Effector memory CD8-positive, alpha-beta T cell (primary cell): ENCODE measurements around the gene LRP1B.

Source experiments
- ATAC-seq: fragments of 150-1000 bp; cut with Tn5 transposase; replicated peaks from 2 replicates; pipeline ENCODE4 v1.10.0; 2021; ENCODE audit warnings: mild to moderate bottlenecking, moderate library complexity
- DNase-seq, 3 experiments: peaks; one replicate each; pipeline ENCODE4 v3.0.0; 2021
- H3K27ac Mint-ChIP-seq, 2 donors: one replicate each; pipeline ENCODE4 v1.8.0; 2022; ENCODE audit warnings: mild to moderate bottlenecking in 2 of 2, mixed read lengths in 2 of 2, moderate library complexity in 2 of 2
- H3K27me3 Mint-ChIP-seq, 2 donors: one replicate each; pipeline ENCODE4 v1.8.0; 2022; ENCODE audit warnings: mixed read lengths in 2 of 2
- H3K36me3 Mint-ChIP-seq: one replicate; pipeline ENCODE4 v1.8.0; 2022; ENCODE audit warnings: mild to moderate bottlenecking, moderate library complexity, mixed read lengths; ENCODE audit not compliant: insufficient read depth
- H3K4me1 Mint-ChIP-seq, 2 donors: one replicate each; pipeline ENCODE4 v1.8.0; 2022; ENCODE audit warnings: low read depth in 2 of 2, mixed read lengths in 2 of 2
- H3K4me3 Mint-ChIP-seq, 2 donors: one replicate each; pipeline ENCODE4 v1.8.0; 2022; ENCODE audit warnings: mild to moderate bottlenecking in 2 of 2, mixed read lengths in 2 of 2, moderate library complexity in 2 of 2
- H3K9me3 Mint-ChIP-seq, 2 donors: one replicate each; pipeline ENCODE4 v1.8.0; 2022; ENCODE audit warnings: mixed read lengths in 2 of 2

The LRP1B gene

GRCh38 chr2:141676139-141676538, 454.7 kb downstream of the LRP1B start:
- no peak for DNase-seq
- H3K4me3 Mint-ChIP-seq, result no peak overlapping the region
- peaks cover 6 to 8% of the 10 kb centered on the region in 2 donors for H3K9me3 Mint-ChIP-seq
- H3K36me3 Mint-ChIP-seq, result no peaks in the 10 kb centered on the region
- H3K4me1 Mint-ChIP-seq, result no peaks in the 10 kb centered on the region
- no peaks in the 10 kb centered on the region for H3K27me3 Mint-ChIP-seq
- ATAC-seq, result no peak
- H3K27ac Mint-ChIP-seq, result no peak overlapping the region

DNA sequence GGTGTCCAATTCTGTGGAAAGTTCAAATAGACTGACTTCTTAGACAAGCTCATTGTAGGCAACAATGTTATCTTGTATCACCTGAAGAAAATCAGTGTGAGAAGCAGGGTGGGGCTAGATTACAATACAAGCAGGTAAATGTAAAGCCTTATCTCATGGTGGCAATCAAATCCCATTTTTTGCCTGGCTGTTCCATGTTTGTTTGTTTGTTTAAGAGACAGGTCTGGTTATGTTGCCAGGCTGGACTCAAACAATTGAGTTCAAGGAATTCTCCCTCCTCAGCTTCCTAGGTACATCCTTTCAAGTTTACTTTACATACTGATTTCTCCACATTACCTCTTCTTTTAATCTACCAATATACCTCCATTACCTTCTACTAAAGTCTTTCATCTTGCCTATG, 464.6 kb downstream of the LRP1B start:
- H3K36me3 Mint-ChIP-seq, result peaks cover 3% of the 10 kb centered on the region
- H3K4me3 Mint-ChIP-seq, result no peak overlapping the region
- ATAC-seq, result no peak

DNA sequence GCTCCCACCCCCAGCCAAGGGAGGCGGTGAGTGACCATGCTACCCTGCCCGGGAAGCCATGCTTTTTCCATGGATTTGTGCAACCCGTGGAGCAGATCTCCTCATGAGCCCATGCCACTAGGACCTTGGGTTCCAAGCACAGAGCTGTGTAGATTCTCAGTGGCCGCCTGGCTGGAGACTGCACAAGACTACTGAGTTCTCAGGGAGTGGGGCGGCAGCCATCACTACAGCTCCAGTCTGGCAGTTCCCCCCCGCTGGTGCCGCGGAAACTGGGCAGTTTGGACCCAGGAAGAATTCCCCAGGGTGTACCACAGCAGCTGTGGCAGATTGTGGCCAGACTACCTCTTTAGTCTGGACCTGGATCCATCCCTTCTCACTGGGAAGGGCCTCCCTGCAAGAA, 470.6 kb downstream of the LRP1B start:
- no peak overlapping the region for H3K4me3 Mint-ChIP-seq
- H3K4me1 Mint-ChIP-seq, result no peaks in the 10 kb centered on the region
- H3K36me3 Mint-ChIP-seq, result no peaks in the 10 kb centered on the region
- H3K27me3 Mint-ChIP-seq, result no peaks in the 10 kb centered on the region
- no peak overlapping the region for H3K27ac Mint-ChIP-seq
- H3K9me3 Mint-ChIP-seq, result peaks cover 16 to 27% of the 10 kb centered on the region in 2 donors
- DNase-seq (no peak), ATAC-seq (no peak)

More for the DNA sequence above, 464.6 kb downstream of the LRP1B start:
- DNase-seq, result no peak
- H3K4me1 Mint-ChIP-seq, result no peaks in the 10 kb centered on the region
- H3K27ac Mint-ChIP-seq, result no peak overlapping the region
- no peaks in the 10 kb centered on the region for H3K27me3 Mint-ChIP-seq
- peaks cover 16 to 20% of the 10 kb centered on the region in 2 donors for H3K9me3 Mint-ChIP-seq

DNA sequence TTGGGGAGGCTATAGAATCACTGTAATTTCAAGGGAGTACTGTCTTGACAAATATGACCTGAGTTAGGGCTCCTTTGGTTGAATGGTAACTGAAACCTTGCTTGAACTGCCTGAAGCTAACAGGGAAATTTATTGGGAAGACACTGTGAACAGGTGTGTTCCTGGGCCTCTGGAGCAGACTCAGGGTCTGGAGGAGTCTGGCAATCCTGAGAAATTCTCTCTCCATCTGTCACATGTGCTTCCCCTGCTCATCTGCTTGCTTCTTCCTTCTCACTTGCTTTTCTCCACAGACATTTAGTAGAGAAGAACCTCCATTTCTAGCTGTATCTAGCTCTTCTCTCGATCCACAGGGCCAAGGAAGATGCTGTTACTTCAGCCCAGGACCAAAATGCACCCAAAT, 476.5 kb downstream of the LRP1B start:
- Mint-ChIP-seq H3K9me3 (peaks cover 6 to 15% of the 10 kb centered on the region in 2 donors), H3K36me3 (no peaks in the 10 kb centered on the region), H3K27me3 (no peaks in the 10 kb centered on the region), H3K4me1 (no peaks in the 10 kb centered on the region), H3K4me3 (no peak overlapping the region), H3K27ac (no peak overlapping the region)
- ATAC-seq (no peak), DNase-seq (no peak)

GRCh38 chr2:141653184-141653583, 477.6 kb downstream of the LRP1B start:
- Mint-ChIP-seq H3K36me3 (no peaks in the 10 kb centered on the region), H3K4me1 (no peaks in the 10 kb centered on the region), H3K27me3 (no peaks in the 10 kb centered on the region), H3K9me3 (peaks cover 6 to 14% of the 10 kb centered on the region in 2 donors), H3K27ac (no peak overlapping the region), H3K4me3 (no peak overlapping the region)
- DNase-seq (no peak), ATAC-seq (no peak)

DNA sequence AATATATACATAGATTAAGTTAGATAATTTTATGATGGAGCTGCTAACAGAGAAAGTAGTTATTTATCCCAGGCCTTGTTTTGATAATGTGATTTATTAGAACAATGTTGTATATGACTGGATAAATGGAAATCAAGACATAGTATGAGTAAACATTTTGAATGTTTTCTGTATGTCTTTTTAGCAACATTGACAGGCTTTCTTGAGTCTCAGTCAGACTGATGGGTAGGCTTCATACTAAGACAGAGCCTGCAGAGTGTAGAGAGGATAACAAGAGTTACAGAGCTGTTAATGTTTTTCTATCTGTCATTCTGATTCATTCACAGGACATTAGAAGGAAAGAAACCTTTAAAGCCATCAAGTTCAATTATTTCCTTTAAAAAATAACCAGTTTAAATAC, 478.5 kb downstream of the LRP1B start:
- Mint-ChIP-seq H3K27me3 (no peaks in the 10 kb centered on the region), H3K4me1 (no peaks in the 10 kb centered on the region), H3K36me3 (no peaks in the 10 kb centered on the region), H3K4me3 (no peak overlapping the region), H3K27ac (no peak overlapping the region), H3K9me3 (peaks cover 6 to 14% of the 10 kb centered on the region in 2 donors)
- ATAC-seq, result no peak
- no peak for DNase-seq

DNA sequence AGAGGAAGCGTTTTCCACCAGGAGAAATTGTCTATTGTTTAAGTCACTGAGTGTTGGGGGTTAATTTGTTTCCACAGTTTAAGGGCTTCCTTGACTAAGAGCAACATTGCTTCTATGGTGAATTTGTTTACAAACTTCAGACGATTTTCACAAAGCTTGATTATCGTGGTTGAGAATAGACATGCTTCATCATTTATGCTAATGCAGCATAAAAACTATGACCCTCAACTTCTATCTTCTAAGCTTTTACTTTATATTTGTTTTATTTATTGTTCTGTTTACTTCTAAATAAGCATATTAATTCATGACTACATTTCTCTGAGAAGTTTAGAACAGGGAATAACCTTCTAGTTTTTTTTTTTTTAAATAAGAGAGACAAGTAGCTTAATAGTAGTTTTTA, 483.5 kb downstream of the LRP1B start:
- ATAC-seq (no peak), DNase-seq (no peak)
- Mint-ChIP-seq H3K4me3 (no peak overlapping the region), H3K27ac (no peak overlapping the region), H3K9me3 (peaks cover 15 to 32% of the 10 kb centered on the region in 2 donors), H3K27me3 (no peaks in the 10 kb centered on the region), H3K36me3 (no peaks in the 10 kb centered on the region), H3K4me1 (no peaks in the 10 kb centered on the region)

DNA sequence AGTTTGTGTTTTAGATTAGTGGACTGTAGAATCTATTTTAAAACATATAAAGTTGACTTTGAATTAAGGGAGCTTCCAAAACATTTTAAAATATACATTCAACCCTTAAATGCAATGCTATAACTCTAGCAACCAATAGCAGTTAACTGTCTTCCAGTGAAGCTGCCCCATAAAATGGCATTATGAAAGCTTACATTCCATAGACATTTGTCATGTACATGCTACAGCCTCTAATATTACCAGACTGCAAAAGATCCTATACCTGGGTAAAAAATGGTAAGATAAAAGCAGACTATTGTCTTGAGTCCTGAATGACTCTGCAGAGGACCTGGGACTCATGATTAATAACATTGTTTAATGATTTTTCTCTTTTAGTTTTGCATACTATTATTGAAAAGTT, 489.4 kb downstream of the LRP1B start:
- no peaks in the 10 kb centered on the region for H3K36me3 Mint-ChIP-seq
- H3K4me1 Mint-ChIP-seq, result no peaks in the 10 kb centered on the region
- H3K27ac Mint-ChIP-seq, result no peak overlapping the region
- peaks cover 12 to 28% of the 10 kb centered on the region in 2 donors for H3K9me3 Mint-ChIP-seq
- H3K4me3 Mint-ChIP-seq, result no peak overlapping the region
- no peaks in the 10 kb centered on the region for H3K27me3 Mint-ChIP-seq
- DNase-seq (no peak), ATAC-seq (no peak)

GRCh38 chr2:141639809-141640208, 491.0 kb downstream of the LRP1B start:
- no peaks in the 10 kb centered on the region for H3K27me3 Mint-ChIP-seq
- ATAC-seq, result no peak
- DNase-seq, result no peak
- H3K9me3 Mint-ChIP-seq, result peaks cover 10 to 26% of the 10 kb centered on the region in 2 donors
- no peaks in the 10 kb centered on the region for H3K36me3 Mint-ChIP-seq
- no peak overlapping the region for H3K4me3 Mint-ChIP-seq
- no peak overlapping the region for H3K27ac Mint-ChIP-seq
- H3K4me1 Mint-ChIP-seq, result no peaks in the 10 kb centered on the region

DNA sequence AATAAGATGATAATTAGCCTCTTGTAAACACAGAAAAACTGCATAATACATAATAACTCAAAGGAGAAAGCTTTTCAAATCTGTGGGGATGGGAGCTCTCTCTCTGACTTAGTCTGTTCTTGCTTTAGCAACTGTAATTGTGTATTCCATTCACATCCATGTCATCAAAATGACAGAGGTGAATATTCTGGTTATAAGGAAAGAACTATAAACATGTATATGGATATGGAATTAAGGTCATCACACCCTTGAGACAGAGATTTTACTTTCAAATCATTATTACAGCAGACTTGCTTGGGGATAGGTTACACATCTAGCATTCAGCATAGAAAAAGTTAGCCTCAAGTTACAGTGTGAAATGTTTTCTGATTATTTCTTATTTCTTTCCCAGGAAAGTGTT, 497.7 kb downstream of the LRP1B start:
- no peak for DNase-seq
- Mint-ChIP-seq H3K36me3 (no peaks in the 10 kb centered on the region), H3K9me3 (peaks cover 0 to 3% of the 10 kb centered on the region in 2 donors), H3K27me3 (no peaks in the 10 kb centered on the region), H3K4me1 (no peaks in the 10 kb centered on the region), H3K4me3 (no peak overlapping the region), H3K27ac (no peak overlapping the region)
- no peak for ATAC-seq

DNA sequence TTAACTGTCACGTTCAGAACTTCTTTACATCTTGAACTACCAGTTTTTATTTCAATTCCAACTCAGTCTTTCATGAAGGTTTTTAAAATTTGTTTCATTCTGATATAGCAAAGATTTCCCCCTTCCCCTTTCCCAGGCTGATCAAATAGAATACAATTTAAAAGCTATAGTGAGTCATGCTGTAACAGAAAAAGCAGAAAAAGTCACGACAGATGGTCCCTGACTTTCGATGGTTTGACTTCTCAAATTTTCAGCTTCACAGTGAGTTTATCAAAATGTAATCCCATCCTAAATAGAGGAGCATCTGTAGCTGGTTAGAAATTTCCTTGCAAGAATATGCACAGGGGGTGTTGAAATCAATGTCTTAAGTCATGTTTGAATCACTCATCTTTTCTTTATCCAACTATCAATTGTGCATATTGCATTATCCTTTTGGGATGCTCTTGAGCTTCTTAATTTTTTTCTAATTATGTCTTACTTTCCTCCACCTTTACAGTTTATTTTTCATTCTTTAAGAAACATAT, 500.3 kb downstream of the LRP1B start:
- Mint-ChIP-seq H3K27me3 (no peaks in the 10 kb centered on the region), H3K4me3 (no peak overlapping the region), H3K4me1 (no peaks in the 10 kb centered on the region), H3K9me3 (peaks cover 4 to 10% of the 10 kb centered on the region in 2 donors), H3K27ac (no peak overlapping the region), H3K36me3 (no peaks in the 10 kb centered on the region)
- DNase-seq, result no peak
- ATAC-seq, result no peak

DNA sequence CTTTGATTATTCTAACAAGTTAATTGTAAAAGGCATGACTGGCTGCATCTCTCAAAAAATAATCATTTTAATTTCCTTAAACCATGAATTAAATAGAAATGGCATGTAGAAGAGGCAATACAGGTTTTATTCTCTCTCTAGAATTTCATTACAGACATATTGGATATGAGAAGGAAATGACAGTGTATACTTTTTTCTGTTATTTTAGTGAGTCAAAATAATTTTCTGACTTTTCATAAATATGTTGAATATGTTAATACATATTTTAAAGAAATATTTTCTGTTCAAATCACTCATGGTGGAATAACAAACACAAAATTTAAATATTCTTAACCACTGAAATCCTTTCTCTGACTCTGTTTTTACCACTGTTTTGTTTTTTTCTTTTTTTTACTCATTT, 510.4 kb downstream of the LRP1B start:
- no peak overlapping the region for H3K4me3 Mint-ChIP-seq
- H3K27ac Mint-ChIP-seq, result no peak overlapping the region
- DNase-seq (no peak), ATAC-seq (no peak)
- no peaks in the 10 kb centered on the region for H3K27me3 Mint-ChIP-seq
- no peaks in the 10 kb centered on the region for H3K36me3 Mint-ChIP-seq
- H3K9me3 Mint-ChIP-seq, result peaks cover 0 to 4% of the 10 kb centered on the region in 2 donors
- no peaks in the 10 kb centered on the region for H3K4me1 Mint-ChIP-seq

DNA sequence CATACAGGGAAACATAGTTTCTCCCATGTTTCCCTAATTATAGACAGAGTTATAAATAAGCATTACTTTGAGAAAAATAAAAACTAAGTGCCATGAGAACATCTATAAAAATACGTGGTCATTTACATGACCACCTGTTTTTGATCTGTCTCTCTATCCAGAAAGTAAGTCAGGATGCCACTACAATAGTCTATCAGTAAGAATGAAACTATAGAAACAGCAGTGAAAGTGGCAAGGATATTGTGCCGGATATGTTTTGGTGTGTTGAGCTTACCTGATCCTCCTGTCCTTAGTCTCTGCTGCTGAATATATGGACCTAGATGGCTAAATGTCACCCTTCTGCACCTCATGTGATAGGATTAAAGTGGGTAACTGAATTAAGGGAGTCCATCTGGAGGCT, 512.4 kb downstream of the LRP1B start:
- Mint-ChIP-seq H3K27me3 (no peaks in the 10 kb centered on the region), H3K4me3 (no peak overlapping the region), H3K4me1 (no peaks in the 10 kb centered on the region), H3K9me3 (peaks cover 0 to 5% of the 10 kb centered on the region in 2 donors), H3K36me3 (no peaks in the 10 kb centered on the region), H3K27ac (no peak overlapping the region)
- no peak for ATAC-seq
- no peak for DNase-seq

- DNase-seq, result no peak
- Mint-ChIP-seq H3K36me3 (no peaks in the 10 kb centered on the region), H3K9me3 (peaks cover 10 to 21% of the 10 kb centered on the region in 2 donors), H3K4me1 (no peaks in the 10 kb centered on the region), H3K4me3 (no peak overlapping the region), H3K27ac (no peak overlapping the region), H3K27me3 (no peaks in the 10 kb centered on the region)
- no peak for ATAC-seq
These were observed 518.8 kb downstream of the LRP1B start for GRCh38 chr2:141611981-141612380.

DNA sequence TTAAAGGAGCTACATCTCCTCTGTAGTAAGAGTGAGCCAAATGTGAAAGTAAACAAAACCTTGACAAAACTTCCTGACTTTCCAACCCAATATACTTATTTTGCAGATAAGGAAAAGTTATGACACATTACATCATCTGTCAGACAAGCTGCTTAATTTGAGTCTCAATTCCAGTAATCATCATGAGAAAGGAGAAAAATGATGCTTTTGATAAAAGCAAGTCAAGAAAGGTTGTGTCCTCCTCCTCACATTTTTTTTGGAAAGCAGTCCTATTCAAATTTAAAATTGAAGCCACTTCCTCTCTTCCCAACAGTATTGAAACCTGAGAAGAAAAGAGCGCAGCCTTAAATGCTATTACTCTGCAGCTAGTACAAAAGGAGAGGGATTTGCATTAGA, 519.6 kb downstream of the LRP1B start:
- peaks cover 10 to 21% of the 10 kb centered on the region in 2 donors for H3K9me3 Mint-ChIP-seq
- no peak for ATAC-seq

More for the DNA sequence above, 519.6 kb downstream of the LRP1B start:
- Mint-ChIP-seq H3K27me3 (no peaks in the 10 kb centered on the region), H3K27ac (no peak overlapping the region), H3K4me1 (no peaks in the 10 kb centered on the region), H3K36me3 (no peaks in the 10 kb centered on the region), H3K4me3 (no peak overlapping the region)
- no peak for DNase-seq
